Mesothelial cell of epicardium (in vitro differentiated cells): ENCODE results near the gene TBC1D10A. TPM values are rescaled to one million over a fixed set of nuclear protein-coding genes. Genes with fewer than 3 reads are reported as not detected.

Experiments
- DNase-seq, 2 experiments: peaks; one replicate each; pipeline ENCODE4 v3.0.0; 2021; ENCODE audit warnings: low spot score in 2 of 2; ENCODE audit not compliant: unreplicated experiment in 2 of 2
- H3K27ac Mint-ChIP-seq: 2 replicates; pipeline ENCODE4 v1.8.0; 2021; ENCODE audit warnings: mixed read lengths
- H3K27me3 Mint-ChIP-seq: 2 replicates; pipeline ENCODE4 v1.8.0; 2021; ENCODE audit warnings: low read depth, mixed read lengths
- H3K36me3 Mint-ChIP-seq: 2 replicates; pipeline ENCODE4 v1.8.0; 2021; ENCODE audit warnings: mixed read lengths
- H3K4me1 Mint-ChIP-seq: 2 replicates; pipeline ENCODE4 v1.8.0; 2021; ENCODE audit warnings: mixed read lengths
- H3K4me3 Mint-ChIP-seq: 2 replicates; pipeline ENCODE4 v1.8.0; 2021; ENCODE audit warnings: mild to moderate bottlenecking, moderate library complexity, mixed read lengths
- H3K9me3 Mint-ChIP-seq: 2 replicates; pipeline ENCODE4 v1.8.0; 2021; ENCODE audit warnings: mixed read lengths
- total RNA-seq: library from RNA; stranded (reverse); gene quantifications from 3 replicates; pipeline ENCODE4 v1.2.1, GENCODE V29; 2021
- TF ChIP-seq, protein P1 (sequence below): fragments of 200-600 bp; sonication (generic); IDR thresholded peaks from one replicate; pipeline ENCODE4 v1.5.0; 2021; ENCODE audit warnings: antibody characterized with exemption; ENCODE audit not compliant: unreplicated experiment

The TBC1D10A gene
- total RNA-seq, 1 donor from 2014 or later = 15.1 TPM

DNA sequence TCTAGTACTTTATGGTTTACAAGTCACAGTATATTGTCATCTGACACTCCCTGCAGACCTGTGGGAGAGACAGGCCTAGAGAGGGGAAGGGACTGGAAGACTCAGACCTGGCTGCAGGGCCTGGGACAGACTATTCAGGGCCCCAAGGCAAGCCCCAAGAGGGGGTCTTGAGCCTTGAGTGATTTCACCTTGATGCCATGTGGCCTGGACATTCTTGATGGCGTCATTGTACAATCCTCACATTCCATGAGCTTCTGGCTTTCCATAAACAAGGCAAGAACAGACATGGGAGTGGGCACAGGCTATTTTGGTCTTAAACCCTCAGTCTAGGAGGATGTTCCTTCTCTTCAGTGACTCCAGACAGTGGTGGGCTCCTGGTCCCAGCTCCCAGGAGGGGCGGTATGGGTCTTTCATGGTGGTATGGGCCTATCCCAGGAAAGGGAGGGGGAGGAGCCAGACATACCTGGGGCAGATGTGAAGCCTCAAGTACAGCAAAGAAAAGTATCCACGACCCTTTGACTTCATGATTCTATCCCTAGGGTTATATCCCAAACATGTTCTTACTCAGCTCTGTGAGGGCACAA is 1.8 kb upstream of the TBC1D10A start:
- Mint-ChIP-seq H3K9me3 (no peaks in the 10 kb centered on the region), H3K4me1 (peaks cover 41% of the 10 kb centered on the region), H3K27ac (peak overlapping the region; percentile 92), H3K4me3 (peak overlapping the region; percentile 11), H3K36me3 (peaks cover 6% of the 10 kb centered on the region), H3K27me3 (peaks cover 16% of the 10 kb centered on the region)
- DNase-seq = no peak
- TF ChIP-seq, protein P1, sequence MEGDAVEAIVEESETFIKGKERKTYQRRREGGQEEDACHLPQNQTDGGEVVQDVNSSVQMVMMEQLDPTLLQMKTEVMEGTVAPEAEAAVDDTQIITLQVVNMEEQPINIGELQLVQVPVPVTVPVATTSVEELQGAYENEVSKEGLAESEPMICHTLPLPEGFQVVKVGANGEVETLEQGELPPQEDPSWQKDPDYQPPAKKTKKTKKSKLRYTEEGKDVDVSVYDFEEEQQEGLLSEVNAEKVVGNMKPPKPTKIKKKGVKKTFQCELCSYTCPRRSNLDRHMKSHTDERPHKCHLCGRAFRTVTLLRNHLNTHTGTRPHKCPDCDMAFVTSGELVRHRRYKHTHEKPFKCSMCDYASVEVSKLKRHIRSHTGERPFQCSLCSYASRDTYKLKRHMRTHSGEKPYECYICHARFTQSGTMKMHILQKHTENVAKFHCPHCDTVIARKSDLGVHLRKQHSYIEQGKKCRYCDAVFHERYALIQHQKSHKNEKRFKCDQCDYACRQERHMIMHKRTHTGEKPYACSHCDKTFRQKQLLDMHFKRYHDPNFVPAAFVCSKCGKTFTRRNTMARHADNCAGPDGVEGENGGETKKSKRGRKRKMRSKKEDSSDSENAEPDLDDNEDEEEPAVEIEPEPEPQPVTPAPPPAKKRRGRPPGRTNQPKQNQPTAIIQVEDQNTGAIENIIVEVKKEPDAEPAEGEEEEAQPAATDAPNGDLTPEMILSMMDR = no peak

DNA sequence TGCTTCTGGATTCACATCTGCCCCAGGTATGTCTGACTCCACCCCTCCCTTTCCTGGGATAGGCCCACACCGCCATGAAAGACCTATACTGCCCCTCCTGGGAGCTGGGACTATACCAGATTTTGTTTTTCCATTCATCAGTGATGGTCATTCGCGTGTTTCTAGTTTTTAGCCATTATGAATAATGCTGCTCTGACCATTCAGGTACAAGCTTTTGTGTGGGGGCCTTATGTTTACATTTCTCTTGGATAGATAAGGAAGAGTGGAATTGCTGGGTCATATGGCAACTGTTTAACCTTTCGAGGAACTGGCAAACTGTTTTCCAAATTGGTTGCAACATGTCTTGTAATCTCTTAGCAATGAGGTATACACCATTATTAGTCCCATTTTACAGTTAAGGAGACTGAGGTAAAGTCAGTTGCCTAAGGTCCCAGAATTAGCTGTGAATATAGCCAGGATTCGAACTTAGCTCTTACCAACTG is 1.2 kb upstream of the TBC1D10A start:
- no peak for DNase-seq

DNA sequence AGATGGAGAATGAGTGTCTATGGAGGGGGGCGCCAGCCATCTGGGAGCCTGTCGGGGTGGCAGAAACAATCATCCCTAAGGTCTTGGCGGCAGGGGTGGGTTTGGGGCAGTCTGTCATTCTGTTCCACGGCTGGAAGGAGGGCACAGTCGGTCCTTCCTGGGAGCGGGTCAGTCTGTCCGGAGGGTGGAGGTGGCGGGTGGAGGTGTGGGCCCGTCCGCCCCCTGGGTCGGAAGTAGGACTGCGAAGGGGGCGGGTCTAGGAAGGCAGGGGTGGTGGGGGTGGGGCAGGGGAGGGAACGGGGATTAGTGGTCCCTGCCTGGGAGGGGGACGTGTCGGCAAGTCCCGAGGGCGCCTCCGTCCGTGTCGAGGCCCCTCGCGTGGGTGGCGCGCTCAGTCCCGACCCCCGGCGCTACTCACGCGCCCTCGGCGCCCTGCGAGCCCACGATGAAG is 461 bp downstream of the TBC1D10A start:
- no peak for DNase-seq
- no peaks in the 10 kb centered on the region for H3K9me3 Mint-ChIP-seq
- TF ChIP-seq, protein P1 = no peak
- peaks cover 8% of the 10 kb centered on the region for H3K36me3 Mint-ChIP-seq
- peak overlapping the region; percentile 72 for H3K4me3 Mint-ChIP-seq
- H3K4me1 Mint-ChIP-seq = peaks cover 41% of the 10 kb centered on the region
- H3K27ac Mint-ChIP-seq = peak overlapping the region; percentile 88
- H3K27me3 Mint-ChIP-seq = peaks cover 32% of the 10 kb centered on the region

More for the DNA sequence above, 1.2 kb upstream of the TBC1D10A start:
- peaks cover 41% of the 10 kb centered on the region for H3K4me1 Mint-ChIP-seq
- H3K36me3 Mint-ChIP-seq = peaks cover 9% of the 10 kb centered on the region
- H3K27me3 Mint-ChIP-seq = peaks cover 22% of the 10 kb centered on the region
- H3K4me3 Mint-ChIP-seq = peak overlapping the region; percentile 75
- TF ChIP-seq, protein P1 = no peak
- no peaks in the 10 kb centered on the region for H3K9me3 Mint-ChIP-seq
- H3K27ac Mint-ChIP-seq = peak overlapping the region; percentile 92

DNA sequence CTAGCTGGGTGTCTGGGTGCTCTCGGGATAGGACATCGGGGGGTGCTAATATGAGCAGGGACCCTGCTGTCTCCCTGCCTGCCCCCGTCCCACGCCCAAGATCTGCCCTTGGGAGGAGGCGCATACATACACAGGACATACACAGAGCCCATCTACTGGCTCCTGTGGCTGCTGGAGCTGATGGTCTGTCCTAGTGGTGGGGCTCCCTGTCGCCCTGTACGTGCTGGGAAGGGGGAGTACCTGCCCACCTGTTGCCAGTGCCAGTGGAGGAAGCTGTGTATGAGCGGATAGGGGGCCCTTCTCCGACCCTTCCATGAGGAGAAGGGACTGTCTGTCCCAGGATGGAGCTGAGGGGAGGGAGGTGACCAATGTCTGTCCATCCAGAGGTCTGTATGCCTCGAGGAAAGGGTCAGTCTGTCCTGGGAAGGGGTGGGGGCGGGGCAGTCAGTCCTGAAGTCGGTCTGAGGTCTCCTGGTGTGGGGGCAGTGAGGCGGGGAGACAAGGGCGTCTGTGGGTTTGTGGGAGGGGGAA is 952 bp downstream of the TBC1D10A start:
- peak overlapping the region; percentile 72 for H3K4me3 Mint-ChIP-seq
- peak overlapping the region; percentile 88 for H3K27ac Mint-ChIP-seq
- TF ChIP-seq, protein P1 = no peak
- H3K9me3 Mint-ChIP-seq = no peaks in the 10 kb centered on the region
- no peak for DNase-seq
- H3K27me3 Mint-ChIP-seq = peaks cover 37% of the 10 kb centered on the region
- peaks cover 7% of the 10 kb centered on the region for H3K36me3 Mint-ChIP-seq
- peaks cover 41% of the 10 kb centered on the region for H3K4me1 Mint-ChIP-seq

DNA sequence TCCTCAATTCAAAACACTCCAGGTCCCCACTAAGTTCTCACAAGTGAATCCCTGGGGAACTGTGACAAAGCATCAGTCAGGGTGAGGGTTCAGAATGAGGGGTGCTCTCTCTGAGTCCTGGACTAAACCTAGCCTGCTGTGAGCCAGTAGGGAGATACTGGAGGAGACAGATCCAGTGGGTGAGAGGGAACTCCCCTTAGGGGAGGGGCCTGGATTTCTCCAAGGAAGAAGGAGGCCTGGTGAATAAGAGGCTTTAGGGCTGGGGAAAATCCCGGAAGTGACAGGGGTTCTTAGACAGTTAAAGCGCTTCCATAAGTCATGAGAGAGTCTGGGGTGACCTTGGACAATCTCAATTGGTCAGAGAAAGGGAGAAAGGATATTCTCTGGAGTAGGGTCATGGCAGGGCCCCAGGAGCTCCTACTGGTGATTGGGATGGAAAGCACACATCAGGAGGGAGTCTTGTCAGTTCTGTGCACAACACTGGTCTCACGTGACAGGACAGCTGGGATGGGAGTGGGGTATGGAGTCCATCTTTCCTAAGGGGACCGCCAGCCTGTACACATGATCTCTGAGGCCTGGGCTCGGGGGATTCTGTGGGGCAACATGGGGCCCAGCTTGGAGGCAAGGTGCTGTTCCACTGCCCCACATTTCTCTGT is 1.5 kb downstream of the TBC1D10A start:
- H3K27me3 Mint-ChIP-seq = peaks cover 41% of the 10 kb centered on the region
- peaks cover 3% of the 10 kb centered on the region for H3K36me3 Mint-ChIP-seq
- TF ChIP-seq, protein P1 = no peak
- no peaks in the 10 kb centered on the region for H3K9me3 Mint-ChIP-seq
- H3K4me1 Mint-ChIP-seq = peaks cover 37% of the 10 kb centered on the region
- peak overlapping the region; percentile 72 for H3K4me3 Mint-ChIP-seq
- H3K27ac Mint-ChIP-seq = peak overlapping the region; percentile 88
- DNase-seq = no peak
